LNCaP clone FGC (cell line): ENCODE results near the gene MGA.
A peak's percentile ranks its signal among the peaks of the same experiment; 100 is the strongest.

Experiments
- DNase-seq: peaks from one replicate; pipeline ENCODE4 v3.0.0-alpha.2; 2011; ENCODE audit warnings: low read depth
- H3K4me3 ChIP-seq: 2 replicates; pipeline ENCODE4 v1.5.1; 2011; ENCODE audit warnings: mild to moderate bottlenecking, low read depth, low read length, control low read depth
- CTCF ChIP-seq: IDR thresholded peaks from 2 replicates; pipeline ENCODE4 v1.5.1; 2012; ENCODE audit warnings: mild to moderate bottlenecking; ENCODE audit not compliant: control insufficient read depth, insufficient read depth; ENCODE audit errors: extremely low read depth

Gene MGA

GRCh38 chr15:41820791-41821423 lies 160.7 kb downstream of the MGA start:
- H3K4me3 ChIP-seq: no peak overlapping the region
- TF ChIP-seq CTCF: no peak
- DNase-seq: peak; percentile 66

GRCh38 chr15:41821831-41822230 lies 161.6 kb downstream of the MGA start:
- no peak for DNase-seq
- no peak overlapping the region for H3K4me3 ChIP-seq
- no peak for TF ChIP-seq CTCF

GRCh38 chr15:41822471-41822870 lies 162.3 kb downstream of the MGA start:
- H3K4me3 ChIP-seq: no peak overlapping the region
- no peak for TF ChIP-seq CTCF

More at GRCh38 chr15:41822471-41822870, 162.3 kb downstream of the MGA start:
- no peak for DNase-seq
